Peyer's patch (tissue), 4 donors: ENCODE measurements around the gene D2HGDH. TPM values are rescaled to one million over a fixed set of nuclear protein-coding genes. Genes with fewer than 3 reads are reported as not detected.
A peak's percentile ranks its signal among the peaks of the same experiment; 100 is the strongest.
"Not testable (repeated sequence)": the region's sequence is repeated elsewhere in the genome, so short reads cannot be mapped to it uniquely, and the experiment has no call there.

Experiments
- DNase-seq, 3 donors: peaks; one replicate each; pipeline ENCODE4 v3.0.0-alpha.2; 2017 to 2019
- H3K27ac ChIP-seq, 4 donors: fragments of 200-600 bp; sonication (generic); one replicate each; pipeline ENCODE4 v1.5.1; 2016 to 2019
- H3K27me3 ChIP-seq, 2 donors: fragments of 200-600 bp; sonication (generic); one replicate each; pipeline ENCODE4 v1.5.1; 2019
- H3K36me3 ChIP-seq, 3 donors: fragments of 200-600 bp; sonication (generic); one replicate each; pipeline ENCODE4 v1.5.1; 2016 to 2019
- H3K4me1 ChIP-seq, 4 donors: fragments of 200-600 bp; sonication (generic); one replicate each; pipeline ENCODE4 v1.5.1; 2016 to 2019
- H3K4me3 ChIP-seq, 4 donors: fragments of 200-600 bp; sonication (generic); 1 replicate in 3 of 4; 2 replicates in 1 of 4; pipeline ENCODE4 v1.5.1; 2016 to 2019; ENCODE audit warnings: mild to moderate bottlenecking in 1 of 4
- H3K9me3 ChIP-seq, 4 donors: fragments of 200-600 bp; sonication (generic); one replicate each; pipeline ENCODE4 v1.5.1; 2016 to 2019; ENCODE audit warnings: mild to moderate bottlenecking in 1 of 4
- CTCF ChIP-seq, 6 experiments: fragments of 450-650 bp in 4 of 6; fragments of 200-600 bp in 2 of 6; sonication (generic) in 1 of 6; IDR thresholded peaks; one replicate each; pipeline ENCODE4 v1.5.1; 2017 to 2019; ENCODE audit warnings: antibody characterized with exemption in 6 of 6, mild to moderate bottlenecking in 3 of 6, moderate library complexity in 1 of 6
- POLR2A ChIP-seq, 2 donors: fragments of 450-650 bp; IDR thresholded peaks; one replicate each; pipeline ENCODE4 v1.5.1; 2017; ENCODE audit warnings: antibody characterized with exemption in 2 of 2, mild to moderate bottlenecking in 2 of 2, moderate library complexity in 2 of 2
- total RNA-seq, 4 donors: library from RNA; depleted of rRNA; stranded (reverse); fragments of >200 nt; gene quantifications; one replicate each; pipeline ENCODE4 v1.1.0, GENCODE V29; 2016

D2HGDH gene
- total RNA-seq, 4 donors from 2014 or later: 36.4 to 122 (median 77.7) TPM

- H3K9me3 ChIP-seq: no peaks in the 10 kb centered on the region
- TF ChIP-seq POLR2A (IDR thresholded peaks at IDR 0.05) (no peak), CTCF (IDR thresholded peaks at IDR 0.05) (no peak)
- no peaks in the 10 kb centered on the region for H3K27me3 ChIP-seq
- DNase-seq: peak in 1 of 3 donors; percentile 41
- H3K36me3 ChIP-seq: no peaks in the 10 kb centered on the region
- no peak overlapping the region for H3K27ac ChIP-seq
- H3K4me3 ChIP-seq: no peak overlapping the region
- peaks cover 0 to 13% (median under 1%) of the 10 kb centered on the region in 4 donors for H3K4me1 ChIP-seq
These were observed 64.4 kb downstream of the D2HGDH start for GRCh38 chr2:241798631-241799521.

- no peak for DNase-seq
- no peak overlapping the region for H3K27ac ChIP-seq
- TF ChIP-seq POLR2A (IDR thresholded peaks at IDR 0.05) (no peak), CTCF (IDR thresholded peaks at IDR 0.05) (no peak)
- peaks cover 0 to 21% (median 7%) of the 10 kb centered on the region in 4 donors for H3K4me1 ChIP-seq
- no peak overlapping the region for H3K4me3 ChIP-seq
- H3K36me3 ChIP-seq: no peaks in the 10 kb centered on the region
- H3K9me3 ChIP-seq: no peaks in the 10 kb centered on the region
- no peaks in the 10 kb centered on the region for H3K27me3 ChIP-seq
These were observed 65.2 kb downstream of the D2HGDH start for GRCh38 chr2:241799522-241800197.

DNA sequence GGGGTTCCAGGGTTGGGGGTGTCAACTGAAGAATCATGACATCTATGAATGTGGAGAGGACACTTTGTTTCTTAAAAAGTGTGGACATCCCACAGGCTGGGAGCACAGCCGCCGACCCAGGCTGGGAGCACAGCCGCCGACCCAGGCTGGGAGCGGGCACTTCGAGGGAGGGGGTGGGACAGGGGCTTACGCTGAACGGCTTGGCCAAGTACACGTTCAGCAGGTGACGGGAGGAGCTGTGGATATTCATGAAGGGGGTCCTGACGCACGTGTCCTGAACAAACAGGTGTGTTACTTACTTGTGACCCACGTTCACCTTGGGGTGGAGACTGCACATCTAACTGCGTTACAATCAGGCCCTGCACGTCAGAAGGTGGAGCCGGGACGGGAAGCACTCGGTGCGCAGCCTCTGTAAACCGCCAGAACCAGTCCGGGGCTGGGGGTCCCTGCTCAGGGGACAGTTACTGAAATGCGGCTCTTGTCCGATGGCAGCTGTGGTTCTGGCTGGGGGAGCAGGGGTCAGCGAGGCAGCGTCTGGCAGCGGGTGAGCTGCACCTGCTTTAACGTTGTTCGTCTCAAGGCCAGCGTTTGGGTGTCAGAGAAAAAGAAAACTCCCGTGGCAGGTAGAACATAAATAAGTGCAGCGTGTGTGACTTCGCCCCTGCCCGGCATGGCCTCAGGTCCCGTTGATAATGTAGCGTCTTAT lies 65.9 kb downstream of the D2HGDH start:
- not testable (repeated sequence) for H3K27ac ChIP-seq, H3K4me3 ChIP-seq, H3K27me3 ChIP-seq, H3K9me3 ChIP-seq, DNase-seq, H3K36me3 ChIP-seq
- H3K4me1 ChIP-seq: peaks cover 0 to 24% (median 10%) of the 10 kb centered on the region in 4 donors

DNA sequence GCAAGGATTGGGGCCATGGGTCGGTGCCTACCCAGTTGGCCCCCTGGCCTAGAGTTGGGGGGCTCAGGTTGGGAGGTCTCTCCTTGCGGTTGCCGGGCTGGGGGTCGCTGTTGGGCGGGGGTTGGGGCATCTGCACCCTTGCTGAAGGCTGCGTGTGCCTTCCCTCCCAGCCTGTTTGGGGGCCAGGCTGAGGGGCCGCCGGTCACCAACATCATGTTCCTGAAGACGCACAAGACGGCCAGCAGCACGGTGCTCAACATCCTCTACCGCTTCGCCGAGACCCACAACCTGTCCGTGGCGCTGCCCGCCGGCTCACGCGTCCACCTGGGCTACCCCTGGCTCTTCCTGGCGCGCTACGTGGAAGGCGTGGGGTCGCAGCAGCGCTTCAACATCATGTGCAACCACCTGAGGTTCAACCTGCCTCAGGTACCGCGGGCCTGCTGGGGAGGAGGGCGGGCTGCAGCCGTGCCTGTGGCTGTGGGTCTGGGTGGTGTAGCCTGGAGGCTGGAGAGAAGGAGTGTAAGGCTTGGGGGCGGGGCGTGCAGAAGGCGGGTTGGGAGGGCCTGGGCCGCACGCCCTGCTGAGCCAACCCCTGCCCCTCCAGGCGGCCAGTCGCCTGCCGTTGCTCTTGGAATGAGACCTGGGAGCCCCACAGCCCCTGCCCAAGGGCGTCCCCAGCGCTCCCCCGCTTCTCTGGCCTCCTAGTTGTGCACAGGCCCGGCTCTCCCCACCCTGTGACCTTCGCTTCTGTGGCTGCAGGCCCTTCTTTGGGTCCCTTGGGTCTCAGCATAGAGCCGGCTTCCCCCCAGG lies 67.4 kb downstream of the D2HGDH start:
- no peak overlapping the region for H3K4me3 ChIP-seq
- H3K36me3 ChIP-seq: no peaks in the 10 kb centered on the region
- TF ChIP-seq CTCF (IDR thresholded peaks at IDR 0.05) (no peak), POLR2A (IDR thresholded peaks at IDR 0.05) (no peak)
- peak in 1 of 3 donors; percentile 41 for DNase-seq
- no peaks in the 10 kb centered on the region for H3K27me3 ChIP-seq
- no peak overlapping the region for H3K27ac ChIP-seq
- H3K9me3 ChIP-seq: no peaks in the 10 kb centered on the region
- H3K4me1 ChIP-seq: peaks cover 0 to 24% (median 10%) of the 10 kb centered on the region in 4 donors

DNA sequence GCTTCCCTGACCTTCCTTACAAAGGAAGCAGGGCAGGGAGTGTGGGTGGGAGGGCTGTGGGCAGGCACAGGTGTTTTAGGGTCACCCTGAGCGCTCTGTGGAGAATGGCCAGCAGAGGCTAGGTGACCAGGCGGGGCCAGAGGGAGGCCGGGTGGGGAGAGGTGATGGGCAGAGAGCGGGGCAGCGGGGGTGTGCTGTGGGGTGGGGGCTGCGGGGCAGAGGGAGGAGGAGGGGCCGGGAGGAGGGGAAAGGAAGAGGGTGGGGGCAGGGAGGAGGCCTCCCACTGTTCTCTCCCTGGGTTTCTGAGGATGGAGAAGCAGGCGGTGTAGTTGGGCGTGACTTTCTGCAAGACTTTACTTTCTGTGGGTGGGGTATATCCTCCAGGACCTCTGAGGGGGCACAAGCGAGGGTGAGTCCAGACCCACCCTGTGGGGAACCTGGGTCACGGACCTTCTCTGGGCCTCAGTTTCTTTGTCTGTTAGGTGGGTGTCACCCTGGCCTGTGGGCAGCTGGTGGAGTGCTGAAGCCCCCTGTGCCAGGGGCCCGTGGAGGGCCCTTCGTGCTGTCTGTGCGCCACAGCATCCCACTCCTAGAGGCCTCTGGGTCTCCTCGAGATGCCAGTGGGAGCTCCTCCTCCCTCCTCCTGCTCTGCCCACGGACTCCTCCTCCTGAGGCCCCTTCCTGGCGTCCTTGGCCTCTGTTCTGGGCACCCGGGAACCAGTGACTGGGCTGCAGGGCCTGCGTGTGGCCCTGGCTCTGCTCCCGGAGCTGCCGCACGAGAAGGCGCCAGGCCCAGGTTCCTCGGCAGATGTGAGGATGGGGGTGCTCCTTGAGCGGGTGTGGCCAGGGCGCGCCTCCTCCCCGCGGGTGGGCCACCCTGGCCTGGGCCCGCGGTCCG lies 68.2 kb downstream of the D2HGDH start:
- TF ChIP-seq POLR2A (IDR thresholded peaks at IDR 0.05) (no peak), CTCF (IDR thresholded peaks at IDR 0.05) (no peak)
- Histone ChIP-seq H3K36me3 (no peaks in the 10 kb centered on the region), H3K4me3 (peak overlapping the region in 2 of 4 donors; percentile 56 to 58), H3K27me3 (no peaks in the 10 kb centered on the region), H3K9me3 (no peaks in the 10 kb centered on the region), H3K27ac (no peak overlapping the region), H3K4me1 (peaks cover 0 to 24% (median 10%) of the 10 kb centered on the region in 4 donors)
- peak in 1 of 3 donors; percentile 29 for DNase-seq
